ENCODE results near the gene FBXO21.

Gene FBXO21

DNA sequence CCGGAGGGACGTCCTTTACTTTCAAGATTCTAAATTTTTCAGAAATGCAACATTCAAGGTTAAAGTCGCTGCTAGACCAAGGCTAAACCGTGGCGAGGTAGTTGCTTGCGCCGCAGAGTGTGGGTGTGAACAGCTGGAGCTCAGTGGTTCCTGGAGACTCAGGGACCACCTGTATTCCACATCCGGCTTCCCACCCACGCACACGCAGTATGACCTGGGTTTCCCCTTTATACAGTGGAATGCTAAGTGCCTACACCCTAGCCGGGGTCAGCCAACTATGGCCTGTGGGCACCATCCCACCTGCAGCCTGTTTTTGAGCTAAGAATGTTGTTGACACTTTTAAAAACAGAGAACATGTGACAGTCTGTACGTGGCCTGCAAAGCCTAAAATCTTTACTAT, 48.2 kb downstream of the FBXO21 start:
- TF ChIP-seq CTCF (IDR thresholded peaks at IDR 0.05): no peak
- TF ChIP-seq ZFX (IDR thresholded peaks at IDR 0.05; ENCODE audit: borderline replicate concordance): no peak
- H3K27ac ChIP-seq: no peak overlapping the region

- H3K27ac ChIP-seq: no peak overlapping the region
- TF ChIP-seq ZFX (IDR thresholded peaks at IDR 0.05; ENCODE audit: borderline replicate concordance) (no peak), CTCF (IDR thresholded peaks at IDR 0.05) (no peak)
Observed at GRCh38 chr12:117141097-117141898, 49.0 kb downstream of the FBXO21 start.

GRCh38 chr12:117140397-117141096, 49.7 kb downstream of the FBXO21 start:
- TF ChIP-seq CTCF (IDR thresholded peaks at IDR 0.05) (no peak), ZFX (IDR thresholded peaks at IDR 0.05; ENCODE audit: borderline replicate concordance) (no peak)
- no peak overlapping the region for H3K27ac ChIP-seq

DNA sequence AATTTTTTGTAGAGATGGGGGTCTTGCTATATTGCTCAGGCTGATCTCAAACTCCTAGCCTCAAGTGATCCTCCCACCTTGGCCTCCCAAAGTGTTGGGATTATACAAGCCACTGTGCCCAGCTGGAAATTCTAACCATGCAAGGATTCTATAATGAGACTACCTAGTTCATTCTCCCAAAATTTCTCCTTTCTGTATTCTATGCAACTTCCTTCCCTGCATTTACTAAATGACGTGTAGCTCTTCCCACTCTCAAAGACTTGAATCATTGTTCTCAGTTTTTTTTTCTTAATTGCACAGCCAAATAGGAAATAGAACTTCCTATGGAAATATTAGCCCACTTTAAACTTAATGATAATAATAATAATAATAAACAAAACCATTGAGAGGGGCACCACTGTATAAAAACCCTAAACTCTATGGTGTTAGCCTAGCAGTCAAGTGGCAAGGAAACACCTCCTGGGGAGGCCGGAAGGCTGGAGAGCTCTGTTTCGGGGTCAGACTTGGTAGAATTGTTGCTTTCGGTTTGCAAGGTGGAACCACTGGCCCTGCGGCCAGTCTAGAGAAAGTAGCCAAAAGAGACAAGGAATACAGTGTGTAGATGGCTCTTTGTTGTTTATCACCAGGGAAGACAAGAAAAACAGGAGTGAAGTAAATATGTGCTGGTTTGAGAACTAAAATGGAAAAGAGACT, 51.1 kb downstream of the FBXO21 start:
- no peak for TF ChIP-seq CTCF (IDR thresholded peaks at IDR 0.05)
- no peak for TF ChIP-seq ZFX (IDR thresholded peaks at IDR 0.05; ENCODE audit: borderline replicate concordance)
- H3K27ac ChIP-seq: no peak overlapping the region

DNA sequence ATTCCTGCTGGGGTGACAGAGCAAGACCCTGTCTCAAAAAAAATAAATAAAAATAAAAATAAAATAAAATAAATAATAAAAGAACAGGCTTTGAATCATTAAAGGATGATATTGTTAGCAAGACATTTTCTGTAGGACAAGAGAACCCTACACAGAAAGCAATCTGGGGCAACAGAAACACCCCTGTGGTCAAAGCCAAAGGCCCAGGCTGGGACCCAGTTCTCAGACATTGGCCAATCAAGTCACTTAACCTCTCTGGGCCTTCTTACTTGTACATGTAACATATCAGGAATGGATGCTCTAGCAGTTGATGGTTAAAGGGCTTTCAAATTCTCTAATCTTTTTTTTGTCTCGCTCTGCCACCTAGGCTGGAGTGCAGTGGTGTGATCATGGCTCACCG, 55.5 kb downstream of the FBXO21 start:
- no peak overlapping the region for H3K27ac ChIP-seq
- no peak for TF ChIP-seq ZFX (IDR thresholded peaks at IDR 0.05; ENCODE audit: borderline replicate concordance)
- TF ChIP-seq CTCF (IDR thresholded peaks at IDR 0.05): no peak

DNA sequence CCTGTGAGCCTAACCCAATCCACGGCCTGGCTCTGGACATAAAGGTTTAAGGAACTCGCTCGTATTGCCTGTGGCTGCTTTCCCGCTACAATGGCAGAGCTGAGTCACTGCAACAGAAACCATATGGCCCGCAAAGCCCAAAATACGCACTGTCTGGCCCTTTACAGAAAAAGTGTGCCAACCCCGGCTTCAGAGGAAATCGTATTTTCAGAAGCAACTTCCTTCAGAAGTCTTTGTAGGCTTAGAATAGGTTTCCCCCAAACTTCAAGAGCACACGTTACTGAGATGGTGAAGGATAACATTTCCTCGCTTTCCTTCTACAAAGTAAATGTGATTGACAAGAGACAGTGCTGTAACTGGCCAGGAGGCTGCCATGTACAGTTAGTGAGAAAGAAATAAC, 56.2 kb downstream of the FBXO21 start:
- TF ChIP-seq CTCF (IDR thresholded peaks at IDR 0.05): no peak
- TF ChIP-seq ZFX (IDR thresholded peaks at IDR 0.05; ENCODE audit: borderline replicate concordance): no peak
- no peak overlapping the region for H3K27ac ChIP-seq

Data from 22Rv1 (cell line).